Memory B cell (primary cell): ENCODE measurements around the gene HPS5.
"Not testable (repeated sequence)": the region's sequence is repeated elsewhere in the genome, so short reads cannot be mapped to it uniquely, and the experiment has no call there.

ENCODE experiments used
- ATAC-seq: fragments of 150-1000 bp; cut with Tn5 transposase; 2 replicates; pipeline ENCODE4 v1.10.0; 2021; ENCODE audit warnings: low read depth, mild to moderate bottlenecking, moderate library complexity
- DNase-seq, 2 donors: peaks; one replicate each; pipeline ENCODE4 v3.0.0; 2022; ENCODE audit warnings: low spot score in 2 of 2
- H3K27ac Mint-ChIP-seq: one replicate; pipeline ENCODE4 v1.8.0; 2022; ENCODE audit warnings: mild to moderate bottlenecking, moderate library complexity, mixed read lengths
- H3K27me3 Mint-ChIP-seq: one replicate; pipeline ENCODE4 v1.8.0; 2022; ENCODE audit warnings: mixed read lengths
- H3K36me3 Mint-ChIP-seq: one replicate; pipeline ENCODE4 v1.8.0; 2022; ENCODE audit warnings: mild to moderate bottlenecking, mixed read lengths
- H3K4me1 Mint-ChIP-seq: one replicate; pipeline ENCODE4 v1.8.0; 2022; ENCODE audit warnings: mixed read lengths
- H3K4me3 Mint-ChIP-seq: one replicate; pipeline ENCODE4 v1.8.0; 2022; ENCODE audit warnings: mild to moderate bottlenecking, moderate library complexity, mixed read lengths
- H3K9me3 Mint-ChIP-seq: one replicate; pipeline ENCODE4 v1.8.0; 2022; ENCODE audit warnings: mixed read lengths

Gene HPS5

GRCh38 chr11:18330921-18331320 lies 9.0 kb upstream of the HPS5 start:
- Mint-ChIP-seq H3K27ac (peak overlapping the region; percentile 56), H3K4me1 (peaks cover 16% of the 10 kb centered on the region), H3K9me3 (no peaks in the 10 kb centered on the region), H3K36me3 (peaks cover 22% of the 10 kb centered on the region), H3K4me3 (no peak overlapping the region), H3K27me3 (no peaks in the 10 kb centered on the region)
- no peak for ATAC-seq
- DNase-seq: no peak

- Mint-ChIP-seq H3K9me3 (no peaks in the 10 kb centered on the region), H3K4me3 (peak overlapping the region; percentile 2), H3K4me1 (peaks cover 28% of the 10 kb centered on the region), H3K27me3 (no peaks in the 10 kb centered on the region), H3K36me3 (peaks cover 21% of the 10 kb centered on the region), H3K27ac (peak overlapping the region; percentile 68)
- ATAC-seq (no peak), DNase-seq (no peak)
Measured at GRCh38 chr11:18329196-18329870, 7.4 kb upstream of the HPS5 start.

GRCh38 chr11:18324381-18324780 lies 2.4 kb upstream of the HPS5 start:
- DNase-seq: no peak
- peaks cover 39% of the 10 kb centered on the region for H3K4me1 Mint-ChIP-seq
- H3K36me3 Mint-ChIP-seq: peaks cover 9% of the 10 kb centered on the region
- no peak for ATAC-seq
- no peaks in the 10 kb centered on the region for H3K9me3 Mint-ChIP-seq
- peak overlapping the region; percentile 100 for H3K4me3 Mint-ChIP-seq
- H3K27ac Mint-ChIP-seq: no peak overlapping the region
- no peaks in the 10 kb centered on the region for H3K27me3 Mint-ChIP-seq

GRCh38 chr11:18323881-18324280 lies 1.9 kb upstream of the HPS5 start:
- not testable (repeated sequence) for H3K9me3 Mint-ChIP-seq, H3K36me3 Mint-ChIP-seq, ATAC-seq, DNase-seq, H3K27me3 Mint-ChIP-seq
- H3K4me1 Mint-ChIP-seq: peaks cover 40% of the 10 kb centered on the region
- H3K27ac Mint-ChIP-seq: peak overlapping the region; percentile 100
- H3K4me3 Mint-ChIP-seq: peak overlapping the region; percentile 100

- Mint-ChIP-seq H3K27ac (peak overlapping the region; percentile 100), H3K4me3 (peak overlapping the region; percentile 100), H3K9me3 (no peaks in the 10 kb centered on the region), H3K36me3 (peaks cover 9% of the 10 kb centered on the region), H3K27me3 (no peaks in the 10 kb centered on the region), H3K4me1 (peaks cover 44% of the 10 kb centered on the region)
- DNase-seq (no peak), ATAC-seq (no peak)
Measured at GRCh38 chr11:18322818-18323570, 1.1 kb upstream of the HPS5 start.

GRCh38 chr11:18321578-18321968 lies 367 bp downstream of the HPS5 start:
- no peaks in the 10 kb centered on the region for H3K9me3 Mint-ChIP-seq
- H3K4me1 Mint-ChIP-seq: peaks cover 46% of the 10 kb centered on the region
- DNase-seq (no peak), ATAC-seq (peak; percentile 10)
- H3K27ac Mint-ChIP-seq: peak overlapping the region; percentile 100
- peaks cover 9% of the 10 kb centered on the region for H3K36me3 Mint-ChIP-seq
- peak overlapping the region; percentile 100 for H3K4me3 Mint-ChIP-seq
- H3K27me3 Mint-ChIP-seq: no peaks in the 10 kb centered on the region

- Mint-ChIP-seq H3K4me3 (peak overlapping the region; percentile 60), H3K36me3 (peaks cover 9% of the 10 kb centered on the region), H3K27me3 (no peaks in the 10 kb centered on the region), H3K4me1 (peaks cover 46% of the 10 kb centered on the region), H3K9me3 (no peaks in the 10 kb centered on the region), H3K27ac (peak overlapping the region; percentile 100)
- DNase-seq (no peak), ATAC-seq (no peak)
Measured at GRCh38 chr11:18320617-18321016, 1.3 kb downstream of the HPS5 start.

GRCh38 chr11:18319914-18320313 lies 2.0 kb downstream of the HPS5 start:
- H3K36me3 Mint-ChIP-seq: peaks cover 6% of the 10 kb centered on the region
- peak overlapping the region; percentile 1 for H3K4me3 Mint-ChIP-seq
- DNase-seq: no peak
- H3K27ac Mint-ChIP-seq: no peak overlapping the region
- no peaks in the 10 kb centered on the region for H3K27me3 Mint-ChIP-seq
- H3K9me3 Mint-ChIP-seq: no peaks in the 10 kb centered on the region
- ATAC-seq: no peak
- H3K4me1 Mint-ChIP-seq: peaks cover 42% of the 10 kb centered on the region

GRCh38 chr11:18317551-18317950 lies 4.4 kb downstream of the HPS5 start:
- Mint-ChIP-seq H3K4me1 (peaks cover 34% of the 10 kb centered on the region), H3K9me3 (no peaks in the 10 kb centered on the region), H3K4me3 (no peak overlapping the region), H3K27me3 (no peaks in the 10 kb centered on the region), H3K27ac (no peak overlapping the region), H3K36me3 (peaks cover 7% of the 10 kb centered on the region)
- DNase-seq (no peak), ATAC-seq (no peak)

- peaks cover 8% of the 10 kb centered on the region for H3K36me3 Mint-ChIP-seq
- no peak overlapping the region for H3K27ac Mint-ChIP-seq
- H3K27me3 Mint-ChIP-seq: no peaks in the 10 kb centered on the region
- DNase-seq (no peak), ATAC-seq (no peak)
- no peaks in the 10 kb centered on the region for H3K9me3 Mint-ChIP-seq
- peaks cover 35% of the 10 kb centered on the region for H3K4me1 Mint-ChIP-seq
- H3K4me3 Mint-ChIP-seq: no peak overlapping the region
Measured at GRCh38 chr11:18315893-18316292, 6.0 kb downstream of the HPS5 start.

GRCh38 chr11:18314784-18315523 lies 7.0 kb downstream of the HPS5 start:
- Mint-ChIP-seq H3K4me3 (no peak overlapping the region), H3K27me3 (no peaks in the 10 kb centered on the region), H3K9me3 (no peaks in the 10 kb centered on the region), H3K36me3 (peaks cover 14% of the 10 kb centered on the region), H3K4me1 (peaks cover 34% of the 10 kb centered on the region), H3K27ac (peak overlapping the region; percentile 47)
- ATAC-seq (no peak), DNase-seq (no peak)

- no peaks in the 10 kb centered on the region for H3K27me3 Mint-ChIP-seq
- peaks cover 26% of the 10 kb centered on the region for H3K4me1 Mint-ChIP-seq
- H3K27ac Mint-ChIP-seq: peak overlapping the region; percentile 47
- no peak overlapping the region for H3K4me3 Mint-ChIP-seq
- DNase-seq (no peak), ATAC-seq (no peak)
- no peaks in the 10 kb centered on the region for H3K9me3 Mint-ChIP-seq
- peaks cover 13% of the 10 kb centered on the region for H3K36me3 Mint-ChIP-seq
Measured at GRCh38 chr11:18313965-18314763, 7.8 kb downstream of the HPS5 start.

- ATAC-seq: no peak
Measured at GRCh38 chr11:18312663-18313420, 9.1 kb downstream of the HPS5 start.

More at GRCh38 chr11:18312663-18313420, 9.1 kb downstream of the HPS5 start:
- H3K4me3 Mint-ChIP-seq: no peak overlapping the region
- H3K9me3 Mint-ChIP-seq: no peaks in the 10 kb centered on the region
- H3K27ac Mint-ChIP-seq: no peak overlapping the region
- no peaks in the 10 kb centered on the region for H3K27me3 Mint-ChIP-seq
- H3K4me1 Mint-ChIP-seq: peaks cover 18% of the 10 kb centered on the region
- DNase-seq: no peak
- H3K36me3 Mint-ChIP-seq: peaks cover 18% of the 10 kb centered on the region
